GM10248 (cell line): ENCODE data around the gene MSH5.
A peak's percentile ranks its signal among the peaks of the same experiment; 100 is the strongest.

Source experiments
- CTCF ChIA-PET: fragments of 300-600 bp; sonication (Branson Sonifier 250); formaldehyde crosslinking; extraction: SDS; loops from one replicate; lab custom pipeline; 2021; ENCODE audit warnings: antibody characterized with exemption; lab: Yijun Ruan, JAX
- POLR2A ChIA-PET: fragments of 350-650 bp; sonication (Branson Sonifier 250); formaldehyde crosslinking; extraction: SDS; loops from one replicate; lab custom pipeline; 2020; ENCODE audit warnings: antibody characterized with exemption; lab: Yijun Ruan, JAX
- DNase-seq: peaks from one replicate; pipeline ENCODE4 v3.0.0; 2012; ENCODE audit errors: extremely low spot score
- CTCF ChIP-seq: IDR thresholded peaks from 2 replicates; pipeline ENCODE4 v1.5.1; 2012; ENCODE audit warnings: mild to moderate bottlenecking, low read depth; ENCODE audit errors: extremely low read depth, missing control alignments, control extremely low read depth

The MSH5 gene

GRCh38 chr6:31732029-31732428 lies 7.8 kb upstream of the MSH5 start:
- POLR2A ChIA-PET = no interaction called here
- no peak for TF ChIP-seq CTCF
- no peak for DNase-seq
- CTCF ChIA-PET = interaction anchor here (0.6 to 3.7 kb wide), 7 partner anchors 10 to 98 kb away, joined by 3 to 32 read pairs (median 3); partner anchors contain the start of genes LSM2 and LY6G6C

- ChIA-PET POLR2A (no interaction called here), CTCF (interaction anchor here (1.3 to 11.4 kb wide), 3 partner anchors 11 to 73 kb away, joined by 3 to 73 read pairs (median 3); partner anchors contain the start of genes LSM2 and MPIG6B)
- no peak for DNase-seq
- no peak for TF ChIP-seq CTCF
Observed at GRCh38 chr6:31733734-31734133, 6.1 kb upstream of the MSH5 start.

- TF ChIP-seq CTCF = no peak
- ChIA-PET POLR2A (interaction anchor here (1.3 kb wide), 1 partner anchor 93 kb away, joined by 5 read pairs; the partner anchor contains the start of gene HSPA1B), CTCF (interaction anchor here (1.3 to 11.4 kb wide), 2 partner anchors 11 to 36 kb away, joined by 3 to 73 read pairs; partner anchors contain the start of gene MPIG6B)
- DNase-seq = no peak
Observed at GRCh38 chr6:31734247-31734820, 5.5 kb upstream of the MSH5 start.

- ChIA-PET CTCF (interaction anchor here (1.5 to 11.4 kb wide), 2 partner anchors 36 to 61 kb away, joined by 6 to 73 read pairs; no protein-coding TSS in a partner anchor), POLR2A (interaction anchor here (0.6 to 1.3 kb wide), 2 partner anchors 76 to 93 kb away, joined by 3 to 5 read pairs; partner anchors contain the start of gene HSPA1B)
- no peak for TF ChIP-seq CTCF
- DNase-seq = peak; percentile 82
Observed at GRCh38 chr6:31734821-31735406, 4.9 kb upstream of the MSH5 start.

GRCh38 chr6:31736021-31736767 lies 3.6 kb upstream of the MSH5 start, which contains the start of gene CLIC1:
Gene CLIC1, minus strand, starts transcription at chr6:31736530. Its CDS starts 230 bp downstream, at chr6:31736300.
- peak; percentile 83 for DNase-seq
- POLR2A ChIA-PET = interaction anchor here (0.5 to 1.3 kb wide), 4 partner anchors 9 to 189 kb away, joined by 3 to 5 read pairs (median 4); partner anchors contain the start of genes HSPA1B, LSM2 and NFKBIL1
- CTCF ChIA-PET = interaction anchor here (1.5 to 11.4 kb wide), 6 partner anchors 8 to 71 kb away, joined by 4 to 73 read pairs (median 14); partner anchors contain the start of genes DDAH2, LSM2 and MPIG6B
- TF ChIP-seq CTCF = no peak
